A204.1 (cell line): ENCODE data around the gene VEGFB.

Source experiments
- FAIRE-seq: peaks from 2 replicates; lab custom pipeline; 2012; peaks lifted over from hg19 to GRCh38; lab: Jason Lieb, UNC

Gene VEGFB

GRCh38 chr11:64262271-64263002 lies 28.1 kb downstream of the VEGFB start:
- no peak for FAIRE-seq

GRCh38 chr11:64263021-64263946 lies 28.9 kb downstream of the VEGFB start:
- no peak for FAIRE-seq

- no peak for FAIRE-seq
Observed at GRCh38 chr11:64263947-64264317, 29.5 kb downstream of the VEGFB start.

- no peak for FAIRE-seq
Observed at GRCh38 chr11:64264371-64264852, 30.0 kb downstream of the VEGFB start.

GRCh38 chr11:64265176-64266160 lies 31.1 kb downstream of the VEGFB start:
- no peak for FAIRE-seq

GRCh38 chr11:64266339-64266738 lies 32.0 kb downstream of the VEGFB start:
- no peak for FAIRE-seq

GRCh38 chr11:64267207-64267945 lies 33.0 kb downstream of the VEGFB start:
- FAIRE-seq, result no peak

- FAIRE-seq, result no peak
Observed at GRCh38 chr11:64268025-64268892, 33.9 kb downstream of the VEGFB start.

- FAIRE-seq, result no peak
Observed at GRCh38 chr11:64268893-64269539, 34.6 kb downstream of the VEGFB start.

GRCh38 chr11:64269540-64270220 lies 35.3 kb downstream of the VEGFB start:
- peak; percentile 97 for FAIRE-seq

GRCh38 chr11:64275031-64275800 lies 40.8 kb downstream of the VEGFB start:
- FAIRE-seq, result no peak

- FAIRE-seq, result no peak
Observed at GRCh38 chr11:64275841-64276240, 41.5 kb downstream of the VEGFB start.

- no peak for FAIRE-seq
Observed at GRCh38 chr11:64276653-64277431, 42.5 kb downstream of the VEGFB start.

GRCh38 chr11:64278576-64279190 lies 44.3 kb downstream of the VEGFB start:
- FAIRE-seq, result no peak

GRCh38 chr11:64281957-64282770 lies 47.8 kb downstream of the VEGFB start:
- no peak for FAIRE-seq

- no peak for FAIRE-seq
Observed at GRCh38 chr11:64283092-64283491, 48.7 kb downstream of the VEGFB start.
